Stimulated activated CD4-positive, alpha-beta T cell treated with anti-CD3 and anti-CD28 coated beads, Interleukin-4, amount 100 ng/mL, for 4 hours (primary cell): ENCODE results near the gene COX6A2.
A peak's percentile ranks its signal among the peaks of the same experiment; 100 is the strongest.

Source experiments
- DNase-seq, 2 experiments: peaks; one replicate each; pipeline ENCODE4 v3.0.0-alpha.2; 2020

The COX6A2 gene

GRCh38 chr16:31407406-31407805 lies 20.8 kb downstream of the COX6A2 start:
- DNase-seq: no peak

GRCh38 chr16:31404353-31405064 lies 23.7 kb downstream of the COX6A2 start:
- DNase-seq: no peak

- no peak for DNase-seq
Measured at GRCh38 chr16:31403590-31404352, 24.4 kb downstream of the COX6A2 start.

DNA sequence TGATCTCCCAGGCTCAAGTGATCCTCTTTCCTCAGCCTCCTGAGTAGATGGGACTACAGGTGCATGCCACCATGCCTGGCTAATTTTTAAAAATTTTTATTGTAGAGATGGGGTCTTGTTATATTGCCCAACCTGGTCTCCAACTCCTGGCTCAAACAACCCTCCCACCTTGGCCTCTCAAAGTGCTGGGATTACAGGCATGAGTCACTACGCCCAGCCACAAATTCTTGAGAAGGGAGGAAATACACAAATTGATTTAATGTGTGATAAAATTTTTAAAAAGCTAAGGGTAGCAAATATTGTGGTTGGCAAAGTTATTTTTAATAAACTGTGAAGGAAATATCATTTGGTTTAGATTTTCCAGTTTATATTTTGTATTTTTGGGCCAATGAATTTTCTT lies 25.5 kb downstream of the COX6A2 start:
- no peak for DNase-seq

DNA sequence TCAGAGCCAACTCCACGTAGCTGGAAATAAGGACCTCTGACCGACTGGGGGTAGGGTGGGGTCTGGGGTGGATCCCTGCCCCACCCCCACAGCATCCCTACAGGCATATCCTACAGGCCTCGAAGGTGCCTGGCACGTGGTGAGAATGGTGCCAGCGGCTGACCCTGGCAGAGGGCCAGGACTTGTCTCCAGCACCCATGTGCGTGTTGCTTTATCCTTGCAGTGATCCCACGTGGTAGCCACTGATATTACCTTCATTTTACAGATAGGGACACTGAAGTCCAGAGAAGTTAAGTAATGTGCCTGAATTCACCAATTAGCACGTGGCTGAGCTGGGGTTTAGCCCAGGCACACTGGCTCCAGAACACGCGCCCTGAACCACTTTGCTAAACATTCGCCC lies 26.7 kb downstream of the COX6A2 start:
- no peak for DNase-seq

DNA sequence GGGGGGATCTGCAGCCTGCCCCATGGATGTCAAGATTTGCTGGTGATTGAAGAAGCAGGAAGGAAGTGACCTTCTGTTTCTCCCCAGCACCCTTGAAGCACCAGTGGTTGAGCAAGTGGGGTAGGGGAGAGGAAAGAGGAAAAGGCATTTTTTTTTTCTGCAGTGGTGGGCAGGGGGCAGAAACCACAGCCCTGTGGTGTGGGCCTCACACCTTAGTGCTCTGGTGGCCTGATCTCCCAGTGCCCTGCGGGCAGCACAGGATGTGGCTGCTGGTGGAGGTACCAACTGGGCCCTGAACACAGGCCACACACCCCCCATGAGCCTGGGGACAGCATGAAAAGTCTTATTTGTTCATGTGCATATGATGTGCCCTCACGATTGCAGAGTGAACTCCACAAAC lies 28.0 kb downstream of the COX6A2 start:
- no peak for DNase-seq

- no peak for DNase-seq
Measured at GRCh38 chr16:31397701-31398100, 30.5 kb downstream of the COX6A2 start.

- DNase-seq: no peak
Measured at GRCh38 chr16:31397096-31397660, 31.0 kb downstream of the COX6A2 start.

GRCh38 chr16:31395647-31396046 lies 32.5 kb downstream of the COX6A2 start:
- no peak for DNase-seq

GRCh38 chr16:31393056-31393455 lies 35.1 kb downstream of the COX6A2 start, which contains the start of gene ITGAD:
Gene ITGAD (plus strand): TSS chr16:31393335. CDS start chr16:31393361, 26 bp downstream.
- DNase-seq: no peak

DNA sequence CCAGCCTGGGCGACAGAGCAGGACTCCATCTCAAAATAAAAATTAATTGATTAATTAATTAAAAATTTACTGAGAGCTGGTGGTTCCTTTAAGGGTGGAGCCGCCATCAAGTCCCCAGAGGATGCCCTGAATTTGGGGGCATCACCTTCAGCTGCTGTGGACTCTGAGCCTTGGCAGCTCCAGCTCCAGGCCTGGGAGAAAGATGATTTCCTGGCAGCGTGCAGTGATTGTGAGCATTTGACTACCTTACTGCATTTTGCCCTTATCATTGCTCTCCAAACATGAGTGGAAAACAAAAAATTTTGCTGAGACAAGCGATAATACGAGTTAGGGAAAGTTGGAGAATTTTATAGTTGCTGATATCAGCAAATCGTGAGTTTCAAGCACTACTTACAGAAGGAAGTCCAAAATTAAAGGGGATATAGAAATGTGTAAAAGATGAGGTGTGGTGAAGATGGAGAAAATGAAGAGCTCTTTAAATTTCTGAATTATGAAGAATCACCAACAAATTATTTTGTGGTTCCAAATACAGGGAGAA lies 37.6 kb downstream of the COX6A2 start:
- no peak for DNase-seq

DNA sequence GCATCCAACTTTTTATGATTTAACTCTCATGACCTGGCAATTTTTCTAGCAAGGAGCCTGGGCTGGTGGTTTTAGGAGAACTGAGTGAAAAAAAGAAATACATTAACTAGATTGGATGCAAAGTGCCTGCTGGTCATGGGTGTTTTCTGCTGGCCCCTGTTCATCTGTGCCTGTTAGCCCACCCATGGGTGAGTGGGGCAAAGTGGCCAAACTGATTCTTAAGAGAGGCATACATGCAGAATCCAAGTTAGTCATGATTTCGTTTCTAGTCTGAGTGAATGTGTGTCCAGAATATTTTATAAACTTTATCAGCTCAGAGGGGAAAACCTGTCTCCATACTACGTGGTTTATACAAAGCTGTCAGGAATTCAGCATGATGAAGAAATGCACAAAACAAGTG lies 39.6 kb downstream of the COX6A2 start:
- DNase-seq: no peak

DNA sequence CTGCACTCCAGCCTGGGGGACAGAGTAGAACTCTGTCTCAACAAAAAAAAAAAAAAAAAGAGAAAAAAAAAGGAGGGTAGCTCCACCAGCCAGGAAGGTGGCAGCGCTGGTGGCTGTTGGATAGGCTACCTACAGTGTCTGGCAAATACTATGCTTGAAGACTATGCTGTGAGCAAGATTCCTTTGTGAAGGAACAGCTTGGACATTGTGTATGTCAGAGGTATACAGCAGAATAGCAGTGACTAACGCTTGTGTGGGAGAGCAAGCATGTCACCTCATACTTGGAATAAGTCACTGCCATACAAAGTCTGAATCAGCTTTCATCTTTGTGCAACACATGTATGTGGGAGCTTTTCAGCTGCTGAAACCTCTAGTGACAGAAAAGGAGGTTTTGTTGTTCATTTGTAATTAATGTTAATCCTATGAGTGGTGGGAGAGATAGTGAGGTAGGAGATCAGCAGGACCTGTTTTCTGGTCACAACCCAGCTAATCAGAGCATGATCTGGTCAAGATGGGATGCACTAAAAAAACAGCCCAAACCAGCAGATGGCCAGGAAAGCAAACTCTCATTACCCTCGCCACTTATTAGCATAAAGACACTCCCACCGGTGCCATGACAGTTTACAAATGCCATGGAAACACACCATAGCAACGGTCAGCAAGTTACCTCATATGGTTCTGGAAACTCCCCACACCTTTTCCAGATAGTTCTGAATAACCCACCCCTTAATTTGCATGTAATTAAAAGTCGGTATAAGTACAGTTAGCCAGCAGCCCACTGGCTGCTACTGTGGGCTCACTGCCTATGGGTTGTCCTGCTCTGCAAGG lies 41.8 kb downstream of the COX6A2 start:
- no peak for DNase-seq

GRCh38 chr16:31385680-31386079 lies 42.5 kb downstream of the COX6A2 start:
- DNase-seq: no peak

- peak; percentile 44 to 52 for DNase-seq
Measured at GRCh38 chr16:31382485-31383161, 45.5 kb downstream of the COX6A2 start.

- no peak for DNase-seq
Measured at GRCh38 chr16:31380201-31380600, 48.0 kb downstream of the COX6A2 start.
